ENCODE measurements around the gene CSTA.
A peak's percentile ranks its signal among the peaks of the same experiment; 100 is the strongest.

Gene CSTA

GRCh38 chr3:122306622-122306953 is 18.5 kb upstream of the CSTA start:
- no peak for FAIRE-seq
- no peak for DNase-seq (ENCODE audit: insufficient read length)
- no peak for TF ChIP-seq TAF1 (IDR thresholded peaks at IDR 0.05; ENCODE audit: borderline replicate concordance, low read depth, low read length)
- TF ChIP-seq POLR2AphosphoS5 (IDR thresholded peaks at IDR 0.05; ENCODE audit: low read depth, low read length): no peak
- no peak for TF ChIP-seq POLR2A (IDR thresholded peaks at IDR 0.05; ENCODE audit: low read depth, low read length)

DNA sequence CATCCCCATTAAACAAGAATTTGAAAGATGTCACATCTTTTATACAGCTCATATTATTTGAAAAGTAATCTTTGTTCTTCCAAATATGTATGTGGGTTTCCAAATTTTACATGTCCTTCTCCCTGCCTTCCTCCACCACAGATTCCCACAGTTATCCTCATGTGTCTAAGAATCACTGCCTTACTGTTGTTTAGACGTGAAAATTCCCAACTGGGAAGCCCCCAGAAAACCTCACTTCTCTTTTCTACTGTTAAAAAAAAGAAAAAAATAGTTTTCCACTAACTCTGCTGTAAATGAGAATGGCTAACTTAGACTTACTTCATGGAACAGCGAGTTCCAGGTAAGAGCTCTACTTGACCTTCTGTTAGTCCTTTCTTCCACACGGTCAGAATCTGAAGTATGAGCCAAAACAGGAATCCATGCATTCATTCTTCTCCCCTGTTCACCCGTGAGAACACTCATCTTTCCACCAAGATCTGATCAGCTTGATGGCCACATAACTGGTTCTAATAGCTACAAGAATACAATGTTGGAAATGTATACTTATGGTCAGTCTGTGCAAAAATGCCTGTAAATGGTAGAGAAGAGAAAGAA is 17.9 kb upstream of the CSTA start:
- TF ChIP-seq TAF1 (IDR thresholded peaks at IDR 0.05; ENCODE audit: borderline replicate concordance, low read depth, low read length) (no peak), POLR2AphosphoS5 (IDR thresholded peaks at IDR 0.05; ENCODE audit: low read depth, low read length) (no peak)
- DNase-seq (ENCODE audit: insufficient read length): no peak
- peak; percentile 63 for FAIRE-seq

DNA sequence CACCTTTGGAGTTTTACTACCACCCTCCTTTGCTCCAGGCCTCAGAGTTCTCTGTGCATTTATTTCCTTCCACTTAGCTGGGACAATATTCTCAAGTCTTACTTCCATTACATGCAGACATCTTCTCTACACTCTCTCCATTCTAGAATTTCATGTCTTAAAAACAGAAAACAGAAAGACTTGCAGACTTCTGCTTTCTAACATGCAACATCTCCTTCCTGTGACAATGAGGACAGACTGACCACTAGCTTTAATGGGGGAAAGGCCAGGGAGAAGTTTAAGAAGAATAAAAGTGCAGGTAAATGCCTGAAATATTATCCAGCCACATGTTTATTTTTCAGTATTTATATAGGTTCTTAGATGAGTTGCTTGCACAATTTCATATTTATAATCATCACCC is 17.1 kb upstream of the CSTA start:
- DNase-seq (ENCODE audit: insufficient read length): no peak
- TF ChIP-seq TAF1 (IDR thresholded peaks at IDR 0.05; ENCODE audit: borderline replicate concordance, low read depth, low read length): no peak
- TF ChIP-seq POLR2A (IDR thresholded peaks at IDR 0.05; ENCODE audit: low read depth, low read length): no peak
- TF ChIP-seq POLR2AphosphoS5 (IDR thresholded peaks at IDR 0.05; ENCODE audit: low read depth, low read length): no peak
- no peak for FAIRE-seq

- TF ChIP-seq POLR2A (IDR thresholded peaks at IDR 0.05; ENCODE audit: low read depth, low read length) (no peak), POLR2AphosphoS5 (IDR thresholded peaks at IDR 0.05; ENCODE audit: low read depth, low read length) (no peak), TAF1 (IDR thresholded peaks at IDR 0.05; ENCODE audit: borderline replicate concordance, low read depth, low read length) (no peak)
- no peak for FAIRE-seq
- no peak for DNase-seq (ENCODE audit: insufficient read length)
Measured at GRCh38 chr3:122310361-122310760, 14.7 kb upstream of the CSTA start.

DNA sequence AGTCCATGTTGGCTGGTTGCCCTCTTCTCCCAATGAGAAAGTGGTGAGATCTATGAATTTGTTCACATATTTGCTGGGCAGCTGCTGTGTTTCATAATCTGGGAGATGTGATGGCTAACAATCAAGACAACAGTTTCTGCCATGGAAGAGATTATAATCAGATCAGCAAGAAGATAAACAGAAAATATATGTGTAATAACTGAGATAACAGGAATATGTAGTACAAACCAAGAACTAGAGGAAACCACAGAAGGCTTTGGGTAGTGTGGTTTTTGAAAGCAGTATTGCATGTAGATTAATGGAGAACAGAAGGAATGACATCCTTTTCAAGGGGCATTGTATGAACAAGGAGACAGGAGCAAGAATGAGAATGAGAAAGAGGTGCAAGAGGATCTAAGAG is 12.2 kb upstream of the CSTA start:
- TF ChIP-seq TAF1 (IDR thresholded peaks at IDR 0.05; ENCODE audit: borderline replicate concordance, low read depth, low read length) (no peak), POLR2A (IDR thresholded peaks at IDR 0.05; ENCODE audit: low read depth, low read length) (no peak), POLR2AphosphoS5 (IDR thresholded peaks at IDR 0.05; ENCODE audit: low read depth, low read length) (no peak)
- DNase-seq (ENCODE audit: insufficient read length) (no peak), FAIRE-seq (no peak)

GRCh38 chr3:122313281-122313680 is 11.8 kb upstream of the CSTA start:
- FAIRE-seq (no peak), DNase-seq (ENCODE audit: insufficient read length) (no peak)
- no peak for TF ChIP-seq POLR2AphosphoS5 (IDR thresholded peaks at IDR 0.05; ENCODE audit: low read depth, low read length)
- no peak for TF ChIP-seq POLR2A (IDR thresholded peaks at IDR 0.05; ENCODE audit: low read depth, low read length)
- TF ChIP-seq TAF1 (IDR thresholded peaks at IDR 0.05; ENCODE audit: borderline replicate concordance, low read depth, low read length): no peak

DNA sequence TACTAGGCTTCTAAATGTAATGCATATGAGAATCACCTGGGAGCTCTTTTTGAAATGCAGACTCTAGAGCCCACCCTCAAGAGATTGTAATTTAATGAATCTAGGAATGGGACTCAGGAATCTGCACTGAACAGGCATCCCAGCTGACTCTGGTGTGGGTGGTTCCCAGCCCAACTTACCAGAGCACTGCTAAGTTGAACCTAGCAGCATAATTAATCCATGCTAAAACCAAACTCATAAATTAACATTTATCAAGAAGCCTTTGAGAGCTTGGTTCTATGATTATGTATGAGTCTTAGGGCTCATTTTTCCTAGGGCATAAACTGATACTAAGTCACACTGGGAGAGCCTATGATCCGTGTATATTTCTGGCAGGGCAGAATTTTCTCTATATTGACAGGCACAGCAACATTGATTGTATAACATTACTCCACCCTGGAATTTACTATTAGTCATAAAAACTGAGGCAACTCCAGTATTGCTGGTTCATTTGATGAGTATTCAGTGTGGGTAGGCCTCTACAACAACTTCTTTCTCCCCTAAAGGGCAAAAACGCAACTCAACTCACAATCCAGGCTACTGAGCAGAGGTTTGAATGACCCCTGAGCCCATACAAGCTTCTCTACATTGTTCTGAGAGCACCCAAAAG is 10.7 kb upstream of the CSTA start:
- TF ChIP-seq POLR2A (IDR thresholded peaks at IDR 0.05; ENCODE audit: low read depth, low read length): no peak
- TF ChIP-seq TAF1 (IDR thresholded peaks at IDR 0.05; ENCODE audit: borderline replicate concordance, low read depth, low read length): no peak
- TF ChIP-seq POLR2AphosphoS5 (IDR thresholded peaks at IDR 0.05; ENCODE audit: low read depth, low read length): no peak
- DNase-seq (ENCODE audit: insufficient read length) (no peak), FAIRE-seq (no peak)

DNA sequence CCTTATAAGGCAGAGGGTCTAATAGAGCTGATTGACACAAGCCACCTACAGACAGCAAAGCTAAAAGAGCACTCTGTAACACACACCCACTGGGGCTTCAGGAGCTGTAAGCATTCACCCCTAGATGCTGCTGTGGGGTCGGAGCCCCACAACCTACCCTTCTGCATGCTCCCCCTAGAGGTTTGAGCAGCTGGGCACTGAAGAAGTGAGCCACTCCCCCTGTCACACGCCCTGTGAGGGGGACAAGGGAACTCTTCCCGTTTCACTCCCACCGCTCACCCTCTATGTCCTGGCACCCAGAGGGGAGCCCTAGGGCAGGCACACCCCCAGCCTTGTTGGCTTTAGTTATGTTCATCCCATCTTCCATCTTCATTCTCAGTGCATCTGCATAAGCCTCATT is 9.4 kb upstream of the CSTA start:
- TF ChIP-seq POLR2A (IDR thresholded peaks at IDR 0.05; ENCODE audit: low read depth, low read length) (no peak), TAF1 (IDR thresholded peaks at IDR 0.05; ENCODE audit: borderline replicate concordance, low read depth, low read length) (no peak), POLR2AphosphoS5 (IDR thresholded peaks at IDR 0.05; ENCODE audit: low read depth, low read length) (no peak)
- DNase-seq (ENCODE audit: insufficient read length): no peak
- FAIRE-seq: no peak

DNA sequence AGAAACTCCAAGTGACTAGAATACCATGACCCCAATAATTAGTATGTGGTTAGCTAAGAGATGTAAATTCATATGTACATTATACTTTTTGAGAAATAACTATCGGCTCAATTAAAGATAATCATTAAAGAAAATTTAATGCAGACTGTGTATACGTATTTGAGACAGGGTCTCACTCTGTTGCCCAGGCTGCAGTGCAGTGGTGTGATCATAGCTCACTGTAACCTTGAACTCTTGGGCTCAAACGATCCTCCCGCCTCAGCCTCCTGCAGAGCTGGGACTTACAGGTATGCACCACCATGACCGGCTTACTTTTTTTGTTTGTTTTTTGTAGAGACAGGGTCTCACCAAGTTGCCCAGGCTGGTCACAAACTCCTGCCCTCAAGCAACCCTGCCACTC is 8.7 kb upstream of the CSTA start:
- TF ChIP-seq TAF1 (IDR thresholded peaks at IDR 0.05; ENCODE audit: borderline replicate concordance, low read depth, low read length) (no peak), POLR2A (IDR thresholded peaks at IDR 0.05; ENCODE audit: low read depth, low read length) (no peak), POLR2AphosphoS5 (IDR thresholded peaks at IDR 0.05; ENCODE audit: low read depth, low read length) (no peak)
- DNase-seq (ENCODE audit: insufficient read length) (no peak), FAIRE-seq (no peak)

GRCh38 chr3:122318620-122319019 is 6.4 kb upstream of the CSTA start:
- DNase-seq (ENCODE audit: insufficient read length) (no peak), FAIRE-seq (no peak)
- no peak for TF ChIP-seq POLR2A (IDR thresholded peaks at IDR 0.05; ENCODE audit: low read depth, low read length)
- no peak for TF ChIP-seq POLR2AphosphoS5 (IDR thresholded peaks at IDR 0.05; ENCODE audit: low read depth, low read length)
- no peak for TF ChIP-seq TAF1 (IDR thresholded peaks at IDR 0.05; ENCODE audit: borderline replicate concordance, low read depth, low read length)

- DNase-seq (ENCODE audit: insufficient read length) (no peak), FAIRE-seq (peak; percentile 53)
- TF ChIP-seq POLR2A (IDR thresholded peaks at IDR 0.05; ENCODE audit: low read depth, low read length) (no peak), POLR2AphosphoS5 (IDR thresholded peaks at IDR 0.05; ENCODE audit: low read depth, low read length) (no peak), TAF1 (IDR thresholded peaks at IDR 0.05; ENCODE audit: borderline replicate concordance, low read depth, low read length) (no peak)
Measured at GRCh38 chr3:122322095-122323075, 2.7 kb upstream of the CSTA start.
